Activated effector memory CD4-positive, alpha-beta T cell treated with Interleukin-2 at 50 U/mL for 16 hours (primary cell): ENCODE results near the gene ZNF521.

Source experiments
- DNase-seq: peaks from one replicate; pipeline ENCODE4 v3.0.0-alpha.2; 2020

Gene ZNF521

DNA sequence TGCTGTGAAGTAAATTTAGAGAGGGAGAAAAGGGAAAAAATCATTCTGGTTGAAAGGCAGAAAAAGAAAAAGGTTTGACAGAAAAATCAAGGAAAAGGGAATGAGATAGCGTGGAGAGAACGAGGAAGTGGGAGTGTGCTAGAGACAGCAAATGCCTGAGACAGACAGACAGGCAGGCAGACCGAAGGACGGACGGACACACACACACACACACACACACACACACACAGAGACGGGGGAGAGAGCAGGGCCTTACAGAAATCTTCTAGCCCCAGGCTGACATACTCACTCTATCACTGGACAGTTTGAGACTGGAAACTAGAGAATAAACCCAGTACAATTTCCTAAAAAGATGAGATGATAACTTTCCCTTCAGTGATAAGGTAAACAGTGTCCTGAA, 238.4 kb downstream of the ZNF521 start:
- DNase-seq = no peak

DNA sequence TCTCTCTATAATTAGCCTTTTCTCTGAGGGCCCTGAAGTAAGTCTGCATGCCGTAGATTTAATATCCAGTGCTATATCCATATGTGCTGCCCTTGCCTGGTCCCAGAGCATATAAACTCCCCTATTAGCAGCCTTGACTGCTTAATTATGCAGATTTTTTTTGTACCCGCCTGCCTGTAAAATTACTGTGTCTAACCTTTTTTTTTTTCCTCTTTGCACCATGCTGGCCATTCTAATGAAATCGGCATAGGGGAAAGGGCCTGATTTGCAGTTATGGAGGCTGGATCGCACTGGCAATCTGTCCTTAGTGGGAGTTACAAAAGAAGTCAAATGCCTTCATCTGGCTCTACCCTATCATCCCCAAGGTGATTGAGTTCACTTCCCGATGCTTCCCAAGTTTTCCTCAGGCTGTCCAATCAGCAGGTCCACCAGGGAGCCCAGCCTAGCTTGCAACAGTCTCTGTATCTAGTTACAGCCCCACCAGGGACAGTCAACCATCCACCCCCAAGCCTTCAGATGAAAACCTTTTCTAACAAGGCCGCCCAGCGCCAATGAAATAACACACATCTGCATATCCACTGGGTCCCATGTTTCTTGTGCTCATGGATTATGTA, 239.0 kb downstream of the ZNF521 start:
- DNase-seq = no peak

DNA sequence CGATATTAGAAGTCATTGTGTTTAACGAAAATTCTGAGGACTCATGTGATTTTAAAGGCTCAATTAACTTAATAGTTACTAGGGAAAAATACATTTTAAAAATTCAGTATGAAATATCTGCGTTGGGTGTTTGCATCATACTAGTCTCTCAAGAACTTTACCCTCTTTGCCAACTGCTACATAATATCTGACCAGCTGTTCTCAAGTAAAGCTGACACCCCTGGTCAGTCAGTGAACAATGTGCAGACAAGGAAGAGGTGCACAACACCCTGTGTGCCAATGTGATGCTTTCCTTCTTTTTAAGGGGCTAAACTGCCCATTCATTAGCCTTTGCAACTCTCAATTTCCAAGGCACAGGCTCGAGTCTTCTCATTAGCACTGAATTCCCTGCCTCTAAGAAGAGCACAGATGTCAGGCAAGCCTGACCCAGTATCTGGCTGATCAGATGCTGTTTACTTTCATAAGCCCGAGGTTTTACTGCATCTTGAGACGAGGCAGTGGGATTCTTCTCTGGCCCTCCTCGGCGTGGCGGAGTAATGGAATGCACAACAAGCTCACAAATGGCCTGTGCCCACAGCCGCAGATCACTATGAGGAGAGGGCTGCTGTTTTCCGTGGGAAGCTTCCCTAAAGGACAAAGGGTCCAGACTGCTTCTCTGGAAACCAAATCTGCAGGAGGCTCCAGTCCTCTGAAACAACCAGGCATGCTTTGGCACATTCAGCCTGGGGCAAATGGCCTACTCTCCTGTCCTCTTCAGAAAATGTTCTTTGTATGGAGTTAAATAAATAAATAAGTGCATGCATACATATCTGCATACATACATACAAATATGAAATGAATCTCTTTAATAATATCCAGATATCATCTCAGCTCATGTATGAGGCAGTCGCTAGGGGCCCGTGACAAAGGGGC, 240.3 kb downstream of the ZNF521 start:
- no peak for DNase-seq

DNA sequence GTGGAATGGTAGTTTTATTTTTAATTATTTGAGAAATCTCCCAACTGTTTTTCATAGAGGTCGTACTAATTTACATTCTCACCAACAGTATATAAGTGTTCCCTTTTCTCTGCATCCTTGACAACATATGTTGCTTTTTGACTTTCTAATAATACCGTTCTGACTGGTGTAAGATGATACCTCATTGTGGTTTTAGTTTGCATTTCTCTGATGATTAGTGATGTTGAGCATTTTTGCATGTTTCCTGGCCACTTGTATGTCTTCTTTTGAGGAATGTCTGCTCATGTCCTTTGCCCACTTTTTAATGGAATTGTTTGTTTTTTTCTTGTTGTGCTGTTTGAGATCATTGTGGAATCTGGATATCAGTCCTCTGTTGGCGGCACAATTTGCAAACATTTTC, 242.5 kb downstream of the ZNF521 start:
- no peak for DNase-seq

DNA sequence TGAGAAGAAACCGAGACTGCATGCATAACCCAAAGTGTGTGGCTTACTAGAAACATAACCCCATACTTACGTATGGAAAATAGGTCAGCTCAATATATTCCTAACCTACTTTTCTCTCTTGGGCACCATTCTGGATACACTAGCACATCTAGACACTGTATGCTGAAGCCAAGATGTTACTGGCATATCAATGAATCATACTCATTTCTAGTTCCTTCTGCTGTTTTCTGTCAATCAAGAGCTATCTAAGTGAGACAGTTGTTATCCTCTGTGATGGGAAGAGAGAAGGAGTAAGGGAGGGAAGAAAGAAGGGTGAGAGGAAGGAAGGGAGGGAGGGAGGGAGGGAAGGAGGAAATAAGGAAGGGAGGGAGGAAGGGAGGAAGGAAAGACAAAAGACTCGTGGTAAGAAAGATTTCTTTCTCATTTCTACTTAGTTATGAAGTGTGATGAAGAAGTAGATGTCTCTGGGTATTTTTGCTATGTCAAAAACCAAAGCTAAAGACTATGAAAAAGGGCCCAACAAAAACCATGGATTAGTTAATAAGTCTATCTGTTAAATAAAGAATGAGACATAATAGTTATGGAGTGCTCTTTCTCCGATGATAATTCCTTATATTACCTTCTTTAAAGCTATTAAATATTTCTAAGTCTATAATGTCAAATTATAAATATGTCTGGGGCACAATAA, 248.4 kb downstream of the ZNF521 start:
- no peak for DNase-seq

DNA sequence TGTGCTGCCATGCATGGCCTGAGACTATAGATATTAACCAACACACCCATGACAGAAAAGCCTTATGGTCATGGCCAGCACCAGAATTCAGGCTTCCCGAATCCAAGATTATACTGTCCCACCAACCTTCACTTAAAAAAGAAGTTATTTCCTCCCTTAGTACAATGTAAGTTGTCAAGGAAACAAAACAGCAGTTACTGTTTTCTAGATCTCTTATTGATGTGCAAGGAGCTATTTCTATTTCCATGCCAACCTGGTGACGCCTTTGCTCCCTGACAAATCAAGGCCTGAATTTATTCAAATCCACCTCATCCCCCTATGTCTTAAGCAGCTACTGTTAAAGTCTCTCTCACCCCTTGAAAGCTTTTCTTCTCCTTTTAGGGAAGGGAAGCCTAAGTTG, 249.3 kb downstream of the ZNF521 start:
- no peak for DNase-seq

DNA sequence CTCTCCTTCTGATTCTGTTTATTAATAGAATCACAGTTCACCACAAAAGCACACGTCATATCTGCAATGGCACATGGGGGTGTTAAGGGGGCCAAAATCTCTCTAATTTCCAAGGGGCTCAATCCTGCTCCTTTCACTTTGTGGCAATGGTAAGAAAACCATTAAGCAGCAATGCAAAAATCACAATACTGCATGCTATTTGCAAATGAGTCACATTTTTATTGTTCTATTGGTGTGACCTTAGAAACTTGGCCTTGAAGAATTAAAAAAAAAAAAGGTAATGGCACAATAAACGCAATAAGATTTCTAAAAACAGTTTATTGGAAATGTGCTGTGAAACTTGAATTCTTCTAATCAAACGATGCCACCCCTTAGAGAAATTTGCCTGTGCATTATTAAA, 251.5 kb downstream of the ZNF521 start:
- no peak for DNase-seq

- no peak for DNase-seq
Observed at GRCh38 chr18:25099895-25100294, 252.1 kb downstream of the ZNF521 start.

DNA sequence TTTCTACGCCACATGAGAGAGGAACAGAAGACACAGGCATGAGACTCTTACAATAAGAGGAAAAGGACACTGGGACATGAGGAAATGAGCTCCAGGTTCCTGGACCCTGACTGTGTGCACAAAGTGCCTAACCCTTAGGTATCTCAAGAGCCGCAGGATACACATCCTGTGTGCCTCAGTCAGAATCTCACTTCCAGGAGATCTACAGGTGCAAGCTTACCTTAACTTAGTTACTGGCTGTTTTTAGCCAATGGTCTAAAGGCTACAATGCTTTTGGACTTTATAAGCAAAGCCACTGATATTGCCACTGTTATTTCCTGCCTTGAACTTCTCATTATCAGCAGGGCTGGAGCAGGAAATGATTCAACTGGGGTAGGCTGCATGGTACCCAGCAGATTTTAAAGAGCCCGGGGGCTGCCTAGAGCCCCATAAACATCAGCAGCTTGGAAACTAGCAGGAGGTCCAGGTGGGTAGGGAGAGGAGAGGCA, 254.4 kb downstream of the ZNF521 start:
- no peak for DNase-seq

DNA sequence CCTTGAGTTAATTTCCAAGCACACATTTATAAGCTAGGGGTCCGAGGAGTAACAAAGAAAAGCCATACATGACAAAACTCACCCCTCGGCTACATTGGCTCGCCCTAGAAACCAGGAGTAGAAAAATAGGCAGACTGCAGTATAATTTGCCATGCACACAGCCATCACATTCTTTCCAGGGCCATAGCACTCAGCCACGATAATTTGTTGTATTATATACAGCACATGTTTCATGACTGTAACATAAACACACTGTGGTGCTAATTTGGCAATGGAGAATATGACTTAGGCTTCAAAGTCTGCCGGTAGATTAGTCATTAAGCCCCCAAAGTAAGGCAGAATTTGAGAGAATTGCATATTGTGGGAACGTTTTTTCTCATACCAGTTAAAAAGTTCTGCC, 254.9 kb downstream of the ZNF521 start:
- DNase-seq = no peak

GRCh38 chr18:25093141-25093540, 258.8 kb downstream of the ZNF521 start:
- DNase-seq = no peak

DNA sequence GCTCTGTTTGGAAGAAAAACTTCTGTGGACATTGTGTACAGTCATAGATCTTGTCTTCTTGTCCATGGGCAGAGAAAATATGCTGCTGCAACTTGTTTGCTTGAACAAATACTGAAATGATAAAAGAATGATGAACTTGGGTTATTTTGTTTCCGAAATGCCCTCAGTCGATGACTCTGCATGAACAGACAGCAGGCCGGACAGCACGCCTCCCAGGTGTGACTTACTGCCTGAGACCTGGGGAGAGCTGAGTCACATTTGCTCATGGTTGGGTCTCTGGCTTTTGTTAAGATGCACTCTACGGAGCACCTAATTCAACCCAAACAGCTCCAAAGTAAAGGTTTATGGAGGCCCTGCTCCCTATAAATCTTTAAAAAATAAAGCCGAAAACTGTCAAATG, 262.5 kb downstream of the ZNF521 start:
- no peak for DNase-seq

- DNase-seq = no peak
Observed at GRCh38 chr18:25086876-25087275, 265.1 kb downstream of the ZNF521 start.

DNA sequence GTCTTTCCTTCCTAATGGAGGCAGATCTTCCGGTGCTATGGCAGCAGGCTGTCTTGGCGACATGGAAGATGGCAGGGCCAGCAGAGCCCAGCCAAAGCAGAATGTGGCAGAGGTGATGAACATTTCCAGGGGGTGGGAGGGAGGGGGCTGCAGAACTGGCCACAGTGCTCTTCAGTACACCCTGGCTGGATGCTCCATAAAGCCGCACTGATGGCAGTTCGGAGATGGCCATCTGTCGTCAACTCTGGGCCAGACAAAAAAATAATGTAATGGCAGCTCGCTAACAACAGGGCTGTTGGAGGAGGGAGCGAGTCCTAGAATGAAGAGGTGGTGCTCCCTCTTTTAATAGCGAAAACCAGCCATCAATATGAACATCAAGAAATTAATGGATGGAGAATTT, 271.0 kb downstream of the ZNF521 start:
- DNase-seq = no peak

- DNase-seq = no peak
Observed at GRCh38 chr18:25080211-25080610, 271.8 kb downstream of the ZNF521 start.

DNA sequence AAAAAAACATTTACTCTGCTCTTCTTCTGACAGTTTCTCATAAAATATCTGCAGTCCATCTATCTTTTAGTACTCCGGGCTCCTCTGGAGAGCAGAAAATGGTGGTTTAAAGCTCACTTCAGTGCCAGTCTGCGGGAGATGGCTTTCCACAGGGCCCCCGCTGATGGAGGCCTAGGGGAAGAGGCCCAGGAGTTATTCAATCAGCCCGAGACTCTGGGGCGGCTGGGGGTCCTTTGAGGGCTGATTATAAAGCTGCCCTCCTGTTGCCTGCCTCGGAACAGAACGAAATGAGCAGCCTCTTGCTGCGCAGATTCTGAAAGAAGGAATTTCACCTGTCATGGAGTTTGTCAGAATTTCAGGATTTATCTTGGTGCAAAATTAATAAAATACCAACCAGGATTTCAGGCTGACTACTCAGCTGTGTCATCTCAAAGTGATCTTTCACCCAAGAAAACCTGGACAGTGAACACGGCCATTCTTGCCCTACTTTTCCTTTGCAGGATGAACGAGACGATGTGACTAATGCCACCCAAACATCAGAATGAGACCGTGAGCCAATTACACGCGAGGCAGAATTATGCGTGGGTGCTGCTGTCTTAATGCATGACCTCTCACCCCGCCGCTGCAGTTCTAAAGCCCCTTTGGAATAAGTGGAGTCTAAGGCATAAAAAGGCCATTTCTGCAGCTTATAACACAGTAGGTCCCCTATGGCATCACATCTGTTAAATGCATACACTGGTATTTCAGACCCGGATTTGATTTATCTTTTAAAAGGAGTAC, 273.8 kb downstream of the ZNF521 start:
- DNase-seq = no peak

DNA sequence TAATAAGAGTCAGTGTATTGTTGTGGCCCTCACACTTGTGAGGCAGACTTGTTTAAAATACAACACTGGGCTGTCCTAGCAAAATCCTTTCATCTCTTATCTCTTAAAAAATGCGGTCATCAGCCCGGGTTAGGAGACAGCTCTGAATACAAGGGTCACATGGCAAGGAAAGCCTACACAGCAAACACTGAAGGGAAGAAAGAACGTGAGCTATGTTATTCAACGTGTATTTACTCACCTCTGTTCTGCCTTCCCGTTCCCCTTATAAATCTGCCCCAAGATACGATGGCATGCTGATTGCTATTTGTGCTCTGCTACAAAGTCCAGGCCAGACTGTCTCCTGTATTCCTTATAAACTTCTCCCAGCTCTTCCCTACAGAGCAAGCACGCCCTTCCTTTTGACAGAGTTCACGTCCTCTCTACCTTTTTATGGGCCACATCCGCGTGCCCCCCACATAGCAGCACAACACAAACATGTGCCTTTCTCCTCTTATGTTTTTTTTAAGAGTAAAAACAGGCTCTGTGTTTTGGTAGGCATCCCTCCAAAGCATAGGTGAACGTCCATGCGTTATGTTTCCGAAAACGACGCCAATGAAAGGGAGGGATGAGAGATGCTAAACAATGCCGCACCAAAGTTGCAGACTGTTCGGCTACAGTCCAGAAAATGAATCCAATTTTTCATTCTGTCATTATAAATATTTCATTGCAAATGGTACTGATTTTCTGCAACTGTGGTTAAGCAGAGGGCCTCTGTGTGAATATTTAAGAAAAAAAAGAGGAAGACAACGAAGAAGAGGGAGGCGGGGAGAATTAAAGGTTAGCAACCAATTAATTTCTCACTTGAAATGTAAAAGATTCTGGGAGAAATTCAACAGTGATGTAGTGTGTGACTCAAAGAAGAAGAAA, 274.7 kb downstream of the ZNF521 start:
- DNase-seq = no peak

- no peak for DNase-seq
Observed at GRCh38 chr18:25075783-25076182, 276.2 kb downstream of the ZNF521 start.

GRCh38 chr18:25075331-25075730, 276.6 kb downstream of the ZNF521 start:
- DNase-seq = no peak

DNA sequence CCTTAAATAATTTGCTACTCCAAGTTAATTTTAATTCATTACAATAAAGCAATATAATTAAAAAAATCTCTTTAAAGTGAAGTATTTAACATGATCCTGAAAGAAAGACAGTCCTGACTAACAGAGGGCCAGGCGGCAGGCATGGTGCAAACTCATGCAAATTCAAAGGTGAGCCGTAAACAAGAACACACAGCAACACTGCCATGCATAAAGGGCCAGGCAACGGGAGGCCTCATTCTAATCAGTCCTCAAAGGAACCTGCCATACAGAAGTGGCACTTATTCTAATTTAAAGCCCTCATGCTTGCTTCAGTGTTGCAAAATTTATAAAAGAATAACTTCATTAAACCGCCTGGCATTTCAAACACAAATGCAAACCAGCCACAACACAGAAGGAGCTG, 277.0 kb downstream of the ZNF521 start:
- no peak for DNase-seq

DNA sequence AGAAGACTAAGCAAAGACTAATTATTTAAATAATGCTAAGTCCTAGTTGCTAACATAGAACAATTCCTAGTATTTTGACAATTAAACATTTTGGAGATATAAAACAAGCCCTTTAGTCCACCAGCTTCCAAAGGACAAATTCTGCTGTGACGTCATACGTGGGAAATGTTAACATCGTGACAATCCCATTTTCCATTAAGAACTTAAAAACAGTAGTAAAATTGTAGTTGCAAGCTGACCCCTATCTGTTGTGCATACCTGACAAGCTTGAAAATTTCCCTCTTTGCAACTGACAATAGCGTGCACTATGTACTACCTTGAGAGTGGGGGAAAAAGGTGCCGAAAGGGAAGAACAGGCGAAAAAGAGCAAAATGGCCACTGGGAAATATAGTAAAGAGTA, 279.8 kb downstream of the ZNF521 start:
- no peak for DNase-seq
